Amniotic epithelial cell (primary cell): ENCODE results near the gene TRPV6.

ENCODE experiments used
- DNase-seq: peaks from one replicate; pipeline ENCODE4 v3.0.0-alpha.2; 2010; ENCODE audit warnings: low read depth

The TRPV6 gene

GRCh38 chr7:142883145-142883544, 2.4 kb downstream of the TRPV6 start:
- DNase-seq, result no peak

GRCh38 chr7:142882338-142882678, 3.2 kb downstream of the TRPV6 start:
- no peak for DNase-seq

- no peak for DNase-seq
Measured at GRCh38 chr7:142881586-142882337, 3.8 kb downstream of the TRPV6 start.

- peak; percentile 24 for DNase-seq
Measured at GRCh38 chr7:142880876-142881505, 4.6 kb downstream of the TRPV6 start.

- DNase-seq, result no peak
Measured at GRCh38 chr7:142879060-142879459, 6.5 kb downstream of the TRPV6 start.

- DNase-seq, result peak; percentile 27
Measured at GRCh38 chr7:142878315-142878714, 7.2 kb downstream of the TRPV6 start.

- DNase-seq, result no peak
Measured at GRCh38 chr7:142876991-142877910, 8.3 kb downstream of the TRPV6 start.

- DNase-seq, result no peak
Measured at GRCh38 chr7:142876236-142876960, 9.1 kb downstream of the TRPV6 start.

GRCh38 chr7:142875456-142875855, 10.1 kb downstream of the TRPV6 start:
- no peak for DNase-seq

GRCh38 chr7:142874837-142875236, 10.7 kb downstream of the TRPV6 start:
- DNase-seq, result no peak

GRCh38 chr7:142874409-142874808, 11.1 kb downstream of the TRPV6 start:
- no peak for DNase-seq

- no peak for DNase-seq
Measured at GRCh38 chr7:142873871-142874270, 11.7 kb downstream of the TRPV6 start.

GRCh38 chr7:142873281-142873784, 12.2 kb downstream of the TRPV6 start:
- DNase-seq, result peak; percentile 6

- DNase-seq, result no peak
Measured at GRCh38 chr7:142872106-142872675, 13.4 kb downstream of the TRPV6 start.

GRCh38 chr7:142871260-142872105, 14.1 kb downstream of the TRPV6 start:
- DNase-seq, result no peak

- no peak for DNase-seq
Measured at GRCh38 chr7:142870566-142871259, 14.8 kb downstream of the TRPV6 start.

- DNase-seq, result no peak
Measured at GRCh38 chr7:142870147-142870559, 15.4 kb downstream of the TRPV6 start.

- no peak for DNase-seq
Measured at GRCh38 chr7:142869434-142869833, 16.1 kb downstream of the TRPV6 start.

- no peak for DNase-seq
Measured at GRCh38 chr7:142868986-142869415, 16.5 kb downstream of the TRPV6 start.
